Measurements from ENCODE around the gene ATF6. TPM values are rescaled to one million over a fixed set of nuclear protein-coding genes. Genes with fewer than 3 reads are reported as not detected.
A peak's percentile ranks its signal among the peaks of the same experiment; 100 is the strongest.

The ATF6 gene
- total RNA-seq, 1 donor from 2014 or later = 23.9 TPM

DNA sequence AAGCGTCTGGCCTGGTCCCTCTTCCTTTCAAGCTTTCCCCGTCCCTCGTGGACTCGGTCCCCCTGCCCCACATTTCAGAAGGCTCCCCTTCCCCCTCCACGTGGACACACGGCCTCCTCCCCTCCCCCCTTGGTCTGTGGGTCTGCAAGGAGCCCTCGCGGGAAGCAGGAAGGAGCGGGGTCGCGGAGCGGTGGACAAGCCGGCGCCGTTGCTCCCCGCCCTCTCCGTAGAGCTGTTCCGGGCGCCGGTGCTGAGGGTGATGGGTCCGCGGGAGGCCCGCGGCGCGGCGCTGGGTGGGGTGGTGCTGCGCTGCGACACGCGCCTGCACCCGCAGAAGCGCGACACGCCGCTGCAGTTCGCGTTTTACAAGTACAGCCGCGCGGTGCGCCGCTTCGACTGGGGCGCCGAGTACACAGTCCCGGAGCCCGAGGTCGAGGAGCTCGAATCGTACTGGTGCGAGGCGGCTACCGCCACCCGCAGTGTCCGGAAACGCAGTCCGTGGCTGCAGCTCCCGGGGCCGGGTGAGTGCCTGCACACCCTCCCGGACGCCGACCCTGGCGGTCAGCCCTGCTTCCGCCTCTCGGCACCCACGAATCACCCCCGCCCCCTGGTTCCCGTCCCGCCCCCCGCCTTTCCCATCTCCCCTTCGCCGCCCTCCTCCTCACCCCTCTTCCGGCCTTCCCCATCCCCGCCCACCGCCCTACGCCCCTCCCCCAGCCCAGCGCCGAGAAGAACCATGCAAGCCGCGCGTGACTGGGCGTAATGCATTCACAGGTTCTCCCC is 39.5 kb upstream of the ATF6 start:
- Mint-ChIP-seq H3K27me3 (ENCODE audit: insufficient read depth) (peaks cover 64% of the 10 kb centered on the region), H3K4me1 (ENCODE audit: low read depth) (peaks cover 50% of the 10 kb centered on the region), H3K27ac (no peak overlapping the region), H3K4me3 (peak overlapping the region; percentile 86), H3K36me3 (ENCODE audit: low read depth) (peaks cover 6% of the 10 kb centered on the region), H3K9me3 (no peaks in the 10 kb centered on the region)
- DNase-seq (ENCODE audit: low spot score) = peak; percentile 50
- intact Hi-C loops (cut with micrococcal nuclease) = loop anchor here (1.0 to 2.0 kb wide), 4 partner anchors 14 to 186 kb away; no protein-coding TSS in a partner anchor

DNA sequence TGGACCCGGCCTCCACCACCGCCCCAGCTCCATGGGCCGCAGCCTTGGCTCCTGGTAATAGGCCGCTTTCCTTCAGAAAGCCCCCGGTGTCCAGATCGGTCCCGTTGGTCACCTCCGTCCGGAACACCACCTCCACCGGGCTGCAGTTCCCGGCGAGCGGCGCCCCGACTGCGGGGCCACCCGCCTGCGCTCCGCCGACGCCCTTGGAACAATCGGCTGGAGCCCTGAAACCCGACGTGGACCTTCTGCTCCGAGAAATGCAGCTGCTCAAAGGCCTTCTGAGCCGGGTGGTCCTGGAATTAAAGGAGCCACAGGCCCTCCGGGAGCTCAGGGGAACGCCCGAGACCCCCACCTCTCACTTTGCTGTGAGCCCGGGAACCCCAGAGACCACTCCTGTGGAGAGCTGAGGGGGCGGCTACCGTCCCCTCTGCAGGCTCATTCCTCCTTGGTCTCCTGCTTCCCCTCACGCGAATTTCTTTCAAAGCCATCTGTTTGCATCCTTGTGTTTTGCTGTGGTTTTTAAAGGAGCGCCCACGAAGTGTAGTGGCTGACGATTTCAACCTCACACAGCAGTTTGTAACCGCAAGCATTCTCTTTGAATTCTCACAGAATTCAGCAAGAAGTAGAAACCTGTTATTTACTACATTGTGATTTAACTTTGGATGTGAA is 38.7 kb upstream of the ATF6 start:
- Mint-ChIP-seq H3K4me1 (ENCODE audit: low read depth) (peaks cover 44% of the 10 kb centered on the region), H3K4me3 (peak overlapping the region; percentile 86), H3K9me3 (no peaks in the 10 kb centered on the region), H3K27me3 (ENCODE audit: insufficient read depth) (peaks cover 64% of the 10 kb centered on the region), H3K27ac (peak overlapping the region; percentile 83), H3K36me3 (ENCODE audit: low read depth) (peaks cover 6% of the 10 kb centered on the region)
- intact Hi-C loops (cut with micrococcal nuclease) = loop anchor here (1.0 to 2.0 kb wide), 4 partner anchors 13 to 187 kb away; no protein-coding TSS in a partner anchor
- DNase-seq (ENCODE audit: low spot score) = peak; percentile 33

- Mint-ChIP-seq H3K27ac (no peak overlapping the region), H3K9me3 (no peaks in the 10 kb centered on the region), H3K36me3 (ENCODE audit: low read depth) (peaks cover 6% of the 10 kb centered on the region), H3K27me3 (ENCODE audit: insufficient read depth) (peaks cover 63% of the 10 kb centered on the region), H3K4me3 (no peak overlapping the region), H3K4me1 (ENCODE audit: low read depth) (peaks cover 44% of the 10 kb centered on the region)
- intact Hi-C loops (cut with micrococcal nuclease) = no loop called here
- DNase-seq (ENCODE audit: low spot score) = no peak
These were observed 37.5 kb upstream of the ATF6 start for GRCh38 chr1:161728376-161729226.

DNA sequence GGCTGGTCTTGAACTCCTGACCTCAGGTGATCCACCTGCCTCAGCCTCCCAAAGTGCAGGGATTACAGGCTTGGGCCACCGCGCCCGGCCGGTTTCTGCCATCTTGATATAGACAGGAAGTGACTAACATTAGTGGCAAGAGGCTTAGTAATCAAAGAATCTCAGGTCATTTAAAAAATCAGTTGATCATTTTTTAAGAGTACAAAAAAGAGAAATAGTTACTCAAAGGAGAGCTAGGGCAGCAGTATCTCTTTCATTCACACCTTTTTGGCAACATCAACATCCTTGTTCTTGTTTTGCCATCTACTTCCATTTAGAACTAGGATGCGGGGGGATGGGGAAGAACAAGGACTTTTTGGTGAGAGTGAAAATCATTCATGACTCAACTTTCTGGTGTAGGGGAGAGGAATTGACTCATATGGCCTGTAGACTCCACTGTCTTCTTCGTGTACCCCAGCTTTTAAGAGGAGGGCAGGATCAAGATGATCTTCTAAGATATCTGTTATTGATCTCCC is 36.0 kb upstream of the ATF6 start:
- peak overlapping the region; percentile 35 for H3K4me3 Mint-ChIP-seq
- peaks cover 60% of the 10 kb centered on the region for H3K27me3 Mint-ChIP-seq (ENCODE audit: insufficient read depth)
- no peaks in the 10 kb centered on the region for H3K9me3 Mint-ChIP-seq
- peaks cover 44% of the 10 kb centered on the region for H3K4me1 Mint-ChIP-seq (ENCODE audit: low read depth)
- DNase-seq (ENCODE audit: low spot score) = no peak
- H3K27ac Mint-ChIP-seq = peak overlapping the region; percentile 42
- peaks cover 6% of the 10 kb centered on the region for H3K36me3 Mint-ChIP-seq (ENCODE audit: low read depth)
- intact Hi-C loops (cut with micrococcal nuclease) = loop anchor here (1.0 kb wide), 4 partner anchors 8 to 188 kb away; partner anchors contain the start of gene ATF6

DNA sequence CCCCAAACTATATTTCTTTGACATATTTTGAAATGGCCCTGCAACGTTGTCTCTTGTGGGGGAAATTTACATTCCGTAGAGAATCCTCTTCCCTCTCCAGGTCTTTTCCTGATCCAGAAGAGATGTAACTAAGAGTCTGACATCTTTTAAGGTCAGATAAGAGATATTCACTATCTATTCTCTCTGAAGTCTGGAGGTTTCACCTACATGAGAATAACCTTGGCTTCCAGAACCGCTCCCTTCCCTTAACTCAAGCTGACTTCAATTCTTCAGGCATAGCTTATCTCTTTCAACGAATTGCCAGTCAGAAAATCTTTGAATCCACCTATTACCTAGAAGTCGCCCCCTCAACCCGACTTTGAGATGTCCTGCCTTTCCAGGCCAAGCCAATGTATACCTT is 34.9 kb upstream of the ATF6 start:
- no peaks in the 10 kb centered on the region for H3K9me3 Mint-ChIP-seq
- no peak for DNase-seq (ENCODE audit: low spot score)
- no peak overlapping the region for H3K4me3 Mint-ChIP-seq
- intact Hi-C loops (cut with micrococcal nuclease) = no loop called here
- H3K36me3 Mint-ChIP-seq (ENCODE audit: low read depth) = peaks cover 3% of the 10 kb centered on the region
- peaks cover 36% of the 10 kb centered on the region for H3K4me1 Mint-ChIP-seq (ENCODE audit: low read depth)
- H3K27ac Mint-ChIP-seq = no peak overlapping the region
- peaks cover 56% of the 10 kb centered on the region for H3K27me3 Mint-ChIP-seq (ENCODE audit: insufficient read depth)

DNA sequence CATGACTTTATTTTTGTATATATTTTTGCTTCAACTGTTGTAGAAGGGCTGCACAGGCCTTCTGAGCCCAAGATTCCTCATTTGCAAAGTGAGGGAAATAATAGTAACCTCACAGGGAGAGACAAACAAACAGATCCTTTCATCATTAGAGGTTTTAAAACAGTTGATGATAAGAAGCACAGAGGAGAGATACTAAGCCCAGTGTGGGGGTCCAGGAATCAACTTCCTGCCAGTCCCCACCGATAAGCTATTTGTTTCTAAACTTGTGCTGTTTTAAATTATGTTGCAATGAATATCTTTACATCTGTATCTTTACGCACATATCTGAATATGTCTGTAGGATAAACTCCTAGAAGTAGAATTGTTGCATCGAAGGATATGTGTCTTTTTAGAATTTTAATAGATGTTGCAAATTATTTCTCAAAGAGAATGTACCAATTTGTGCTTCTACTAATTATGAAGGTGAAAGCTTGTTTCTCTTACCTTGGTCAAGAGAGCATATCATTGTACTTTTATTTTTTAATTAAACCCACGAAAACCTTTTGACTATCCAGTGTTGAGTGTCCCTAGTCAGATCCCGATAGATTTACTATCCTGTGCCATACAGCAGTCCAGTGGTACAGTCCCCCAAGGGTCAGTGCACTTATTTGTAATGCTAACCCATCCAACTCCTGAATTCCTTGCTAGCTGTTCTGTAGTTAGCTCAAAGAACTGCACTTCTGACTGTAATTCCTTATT is 34.0 kb upstream of the ATF6 start:
- peaks cover 3% of the 10 kb centered on the region for H3K36me3 Mint-ChIP-seq (ENCODE audit: low read depth)
- H3K27ac Mint-ChIP-seq = no peak overlapping the region
- H3K4me1 Mint-ChIP-seq (ENCODE audit: low read depth) = peaks cover 39% of the 10 kb centered on the region
- H3K9me3 Mint-ChIP-seq = no peaks in the 10 kb centered on the region
- peaks cover 59% of the 10 kb centered on the region for H3K27me3 Mint-ChIP-seq (ENCODE audit: insufficient read depth)
- intact Hi-C loops (cut with micrococcal nuclease) = no loop called here
- no peak for DNase-seq (ENCODE audit: low spot score)
- no peak overlapping the region for H3K4me3 Mint-ChIP-seq

GRCh38 chr1:161733526-161733925 is 32.6 kb upstream of the ATF6 start:
- H3K27ac Mint-ChIP-seq = no peak overlapping the region
- H3K36me3 Mint-ChIP-seq (ENCODE audit: low read depth) = no peaks in the 10 kb centered on the region
- no peaks in the 10 kb centered on the region for H3K9me3 Mint-ChIP-seq
- intact Hi-C loops (cut with micrococcal nuclease) = no loop called here
- peaks cover 60% of the 10 kb centered on the region for H3K27me3 Mint-ChIP-seq (ENCODE audit: insufficient read depth)
- no peak for DNase-seq (ENCODE audit: low spot score)
- no peak overlapping the region for H3K4me3 Mint-ChIP-seq
- peaks cover 30% of the 10 kb centered on the region for H3K4me1 Mint-ChIP-seq (ENCODE audit: low read depth)

DNA sequence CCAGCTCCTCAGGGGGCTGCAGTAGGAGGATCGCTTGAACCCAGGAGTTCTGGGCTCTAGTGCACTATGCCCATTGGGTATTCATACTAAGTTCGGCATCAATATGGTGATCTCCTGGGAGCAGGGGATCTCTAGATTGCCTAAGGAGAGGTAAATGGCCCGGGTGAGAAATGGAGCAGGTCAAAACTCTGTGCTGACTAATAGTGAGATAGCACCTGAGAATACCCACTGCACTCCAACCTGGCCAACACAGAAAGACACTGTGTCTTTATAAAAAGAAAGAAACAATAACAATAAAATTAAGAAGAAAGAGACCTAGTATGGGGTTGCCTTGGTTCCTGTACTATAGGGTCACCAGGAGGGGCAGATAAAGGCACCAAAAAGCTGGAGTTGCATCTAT is 30.3 kb upstream of the ATF6 start:
- no peaks in the 10 kb centered on the region for H3K36me3 Mint-ChIP-seq (ENCODE audit: low read depth)
- no peak overlapping the region for H3K4me3 Mint-ChIP-seq
- intact Hi-C loops (cut with micrococcal nuclease) = no loop called here
- H3K27ac Mint-ChIP-seq = no peak overlapping the region
- H3K27me3 Mint-ChIP-seq (ENCODE audit: insufficient read depth) = peaks cover 55% of the 10 kb centered on the region
- DNase-seq (ENCODE audit: low spot score) = no peak
- peaks cover 31% of the 10 kb centered on the region for H3K4me1 Mint-ChIP-seq (ENCODE audit: low read depth)
- H3K9me3 Mint-ChIP-seq = no peaks in the 10 kb centered on the region

DNA sequence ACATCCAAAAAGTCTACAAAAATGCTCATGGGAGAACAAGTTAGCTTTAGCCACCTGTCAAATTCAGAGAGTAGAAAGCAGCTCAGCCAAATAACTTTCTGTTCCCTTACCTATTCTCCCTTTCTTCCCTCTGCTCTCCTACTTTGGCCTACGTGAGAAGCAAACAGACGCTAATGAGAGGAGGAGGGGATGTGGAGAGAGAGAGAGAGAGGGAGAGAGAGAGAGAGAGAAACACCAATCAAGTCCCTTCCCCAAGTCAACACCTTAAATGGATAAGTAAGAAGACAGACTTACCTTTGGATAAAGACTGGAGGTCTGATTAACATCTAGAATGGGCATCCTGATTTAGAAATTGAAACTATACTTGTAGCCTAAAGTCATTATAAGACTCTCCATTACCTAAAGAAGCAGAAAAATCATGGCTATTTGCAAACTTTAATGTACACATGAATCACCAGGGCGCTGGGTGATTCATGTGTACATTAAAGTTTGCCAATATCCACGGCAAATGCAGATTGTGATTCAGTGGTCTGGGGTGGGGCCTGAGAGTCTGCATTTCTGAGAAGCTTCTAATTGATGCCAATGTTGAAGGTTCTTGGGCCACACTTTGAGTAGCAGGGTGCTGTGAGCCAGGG is 29.7 kb upstream of the ATF6 start:
- no peak overlapping the region for H3K27ac Mint-ChIP-seq
- peaks cover 50% of the 10 kb centered on the region for H3K27me3 Mint-ChIP-seq (ENCODE audit: insufficient read depth)

DNA sequence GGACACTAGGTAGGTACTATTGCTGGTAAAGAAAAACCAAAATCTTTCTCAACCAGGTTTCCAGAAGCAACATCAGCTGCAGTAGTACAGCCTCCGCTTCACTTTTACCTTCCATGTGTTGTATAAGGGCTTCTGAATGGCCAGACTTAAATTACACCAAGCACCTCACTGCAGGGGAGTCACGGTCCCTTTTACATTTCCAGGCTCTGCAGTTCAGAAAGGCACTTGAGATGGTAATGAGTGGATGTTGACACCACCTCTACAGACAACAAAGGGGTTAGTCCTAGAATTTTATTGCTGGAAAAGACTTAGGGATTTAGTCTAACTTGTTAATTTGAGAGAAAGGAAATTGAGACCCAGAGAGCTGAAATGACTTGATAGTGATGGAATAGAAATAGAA is 28.5 kb upstream of the ATF6 start:
- no peak overlapping the region for H3K4me3 Mint-ChIP-seq
- H3K9me3 Mint-ChIP-seq = no peaks in the 10 kb centered on the region
- intact Hi-C loops (cut with micrococcal nuclease) = loop anchor here (1.0 kb wide), 1 partner anchor 7 kb away; no protein-coding TSS in a partner anchor
- no peak overlapping the region for H3K27ac Mint-ChIP-seq
- peaks cover 38% of the 10 kb centered on the region for H3K4me1 Mint-ChIP-seq (ENCODE audit: low read depth)
- H3K27me3 Mint-ChIP-seq (ENCODE audit: insufficient read depth) = peaks cover 38% of the 10 kb centered on the region
- H3K36me3 Mint-ChIP-seq (ENCODE audit: low read depth) = no peaks in the 10 kb centered on the region
- no peak for DNase-seq (ENCODE audit: low spot score)

More for the DNA sequence above, 29.7 kb upstream of the ATF6 start:
- no peak for DNase-seq (ENCODE audit: low spot score)
- Mint-ChIP-seq H3K4me1 (ENCODE audit: low read depth) (peaks cover 36% of the 10 kb centered on the region), H3K9me3 (no peaks in the 10 kb centered on the region), H3K36me3 (ENCODE audit: low read depth) (no peaks in the 10 kb centered on the region), H3K4me3 (no peak overlapping the region)
- intact Hi-C loops (cut with micrococcal nuclease) = no loop called here

DNA sequence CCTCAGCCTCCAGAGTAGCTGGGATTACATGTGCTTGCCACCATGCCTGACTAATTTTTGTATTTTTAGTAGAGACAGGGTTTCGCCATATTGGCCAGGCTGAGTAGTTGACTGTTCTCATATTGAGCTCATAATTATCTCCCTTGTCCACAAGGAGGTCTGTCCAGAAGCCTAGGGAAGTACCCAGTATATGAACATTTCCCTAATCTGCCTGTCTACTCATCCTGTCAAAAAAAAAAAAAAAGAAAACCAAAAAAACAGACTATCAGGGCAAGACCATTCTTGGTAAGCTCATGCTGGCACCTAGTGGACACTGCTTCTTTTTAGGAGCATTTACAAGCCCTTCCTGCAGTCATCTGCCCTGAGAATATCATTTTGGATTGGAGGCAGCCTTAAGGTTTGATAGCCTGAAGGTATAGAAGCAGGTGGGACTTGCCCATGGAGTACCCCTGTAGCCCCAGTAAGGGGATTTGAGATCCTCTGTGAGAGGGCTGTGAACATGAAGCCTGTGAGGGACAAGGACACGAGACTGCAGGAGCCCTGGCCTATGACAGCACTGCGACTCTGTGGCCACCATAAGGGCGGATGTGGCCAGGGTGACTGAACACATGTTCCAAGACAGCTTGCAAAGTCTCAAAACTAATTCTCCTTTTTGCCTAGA is 27.4 kb upstream of the ATF6 start:
- intact Hi-C loops (cut with micrococcal nuclease) = loop anchor here (1.0 kb wide), 1 partner anchor 8 kb away; no protein-coding TSS in a partner anchor
- H3K9me3 Mint-ChIP-seq = no peaks in the 10 kb centered on the region
- no peaks in the 10 kb centered on the region for H3K36me3 Mint-ChIP-seq (ENCODE audit: low read depth)
- H3K4me1 Mint-ChIP-seq (ENCODE audit: low read depth) = peaks cover 41% of the 10 kb centered on the region
- peak; percentile 54 for DNase-seq (ENCODE audit: low spot score)
- peak overlapping the region; percentile 20 for H3K27ac Mint-ChIP-seq
- H3K4me3 Mint-ChIP-seq = no peak overlapping the region
- H3K27me3 Mint-ChIP-seq (ENCODE audit: insufficient read depth) = peaks cover 29% of the 10 kb centered on the region

Data from activated T-helper 1 cell treated with anti-CD3 and anti-CD28 coated beads, Interleukin-12 subunit alpha, Interleukin-12 subunit beta, Interleukin-2, Interleukin-4 antibody, amounts not matched to agents 30 ng/mL and 10 ng/mL and 1 ng/mL, durations not matched to agents 14 hours and 24 hours and 36 hours (primary cell).